ENCODE measurements around the gene GOLGA8B.
"Not testable (repeated sequence)": the region's sequence is repeated elsewhere in the genome, so short reads cannot be mapped to it uniquely, and the experiment has no call there.

Gene GOLGA8B

GRCh38 chr15:34559764-34560163 is 23.7 kb downstream of the GOLGA8B start:
- not testable (repeated sequence) for H3K4me1 ChIP-seq (ENCODE audit: control insufficient read depth, insufficient read depth, low read length); H3K9me3 ChIP-seq (ENCODE audit: control insufficient read depth, insufficient read depth, low read length); DNase-seq (ENCODE audit: low read depth, low spot score); H3K4me3 ChIP-seq (ENCODE audit: low read length); H3K27me3 ChIP-seq (ENCODE audit: control insufficient read depth, insufficient read depth, low read length); H3K27ac ChIP-seq (ENCODE audit: low read length); H3K36me3 ChIP-seq (ENCODE audit: control insufficient read depth, insufficient read depth, low read length)
- WGBS (ENCODE audit: insufficient coverage, insufficient read length) = no CpG with 5 or more reads among the region's 5 CpGs

GRCh38 chr15:34555162-34555561 is 28.3 kb downstream of the GOLGA8B start:
- not testable (repeated sequence) for H3K4me3 ChIP-seq (ENCODE audit: low read length); H3K9me3 ChIP-seq (ENCODE audit: control insufficient read depth, insufficient read depth, low read length); DNase-seq (ENCODE audit: low read depth, low spot score); H3K27ac ChIP-seq (ENCODE audit: low read length); H3K4me1 ChIP-seq (ENCODE audit: control insufficient read depth, insufficient read depth, low read length); H3K27me3 ChIP-seq (ENCODE audit: control insufficient read depth, insufficient read depth, low read length); H3K36me3 ChIP-seq (ENCODE audit: control insufficient read depth, insufficient read depth, low read length)
- WGBS (ENCODE audit: insufficient coverage, insufficient read length) = no CpG with 5 or more reads among the region's 7 CpGs

- not testable (repeated sequence) for H3K27ac ChIP-seq (ENCODE audit: low read length); DNase-seq (ENCODE audit: low read depth, low spot score); H3K27me3 ChIP-seq (ENCODE audit: control insufficient read depth, insufficient read depth, low read length); H3K4me3 ChIP-seq (ENCODE audit: low read length); H3K9me3 ChIP-seq (ENCODE audit: control insufficient read depth, insufficient read depth, low read length); H3K4me1 ChIP-seq (ENCODE audit: control insufficient read depth, insufficient read depth, low read length); H3K36me3 ChIP-seq (ENCODE audit: control insufficient read depth, insufficient read depth, low read length)
- WGBS (ENCODE audit: insufficient coverage, insufficient read length) = no CpG with 5 or more reads among the region's 9 CpGs
These were observed 28.7 kb downstream of the GOLGA8B start for GRCh38 chr15:34554716-34555115.

- not testable (repeated sequence) for H3K27ac ChIP-seq (ENCODE audit: low read length); H3K4me1 ChIP-seq (ENCODE audit: control insufficient read depth, insufficient read depth, low read length); H3K27me3 ChIP-seq (ENCODE audit: control insufficient read depth, insufficient read depth, low read length); H3K4me3 ChIP-seq (ENCODE audit: low read length); H3K9me3 ChIP-seq (ENCODE audit: control insufficient read depth, insufficient read depth, low read length); H3K36me3 ChIP-seq (ENCODE audit: control insufficient read depth, insufficient read depth, low read length); DNase-seq (ENCODE audit: low read depth, low spot score)
- WGBS (ENCODE audit: insufficient coverage, insufficient read length) = no CpG with 5 or more reads among the region's 5 CpGs
These were observed 29.3 kb downstream of the GOLGA8B start for GRCh38 chr15:34554126-34554525.

- not testable (repeated sequence) for H3K9me3 ChIP-seq (ENCODE audit: control insufficient read depth, insufficient read depth, low read length); H3K4me3 ChIP-seq (ENCODE audit: low read length); H3K27me3 ChIP-seq (ENCODE audit: control insufficient read depth, insufficient read depth, low read length); H3K36me3 ChIP-seq (ENCODE audit: control insufficient read depth, insufficient read depth, low read length); DNase-seq (ENCODE audit: low read depth, low spot score); H3K27ac ChIP-seq (ENCODE audit: low read length); H3K4me1 ChIP-seq (ENCODE audit: control insufficient read depth, insufficient read depth, low read length)
- WGBS (ENCODE audit: insufficient coverage, insufficient read length) = no CpG with 5 or more reads among the region's 3 CpGs
These were observed 33.3 kb downstream of the GOLGA8B start for GRCh38 chr15:34550129-34550528.

- not testable (repeated sequence) for H3K9me3 ChIP-seq (ENCODE audit: control insufficient read depth, insufficient read depth, low read length); H3K4me1 ChIP-seq (ENCODE audit: control insufficient read depth, insufficient read depth, low read length); H3K36me3 ChIP-seq (ENCODE audit: control insufficient read depth, insufficient read depth, low read length); H3K27me3 ChIP-seq (ENCODE audit: control insufficient read depth, insufficient read depth, low read length); DNase-seq (ENCODE audit: low read depth, low spot score); H3K27ac ChIP-seq (ENCODE audit: low read length); H3K4me3 ChIP-seq (ENCODE audit: low read length)
- no CpG with 5 or more reads among the region's 4 CpGs for WGBS (ENCODE audit: insufficient coverage, insufficient read length)
These were observed 34.1 kb downstream of the GOLGA8B start for GRCh38 chr15:34549381-34549809.

- H3K27me3 ChIP-seq (ENCODE audit: control insufficient read depth, insufficient read depth, low read length); H3K9me3 ChIP-seq (ENCODE audit: control insufficient read depth, insufficient read depth, low read length); DNase-seq (ENCODE audit: low read depth, low spot score); H3K4me1 ChIP-seq (ENCODE audit: control insufficient read depth, insufficient read depth, low read length); H3K4me3 ChIP-seq (ENCODE audit: low read length); H3K36me3 ChIP-seq (ENCODE audit: control insufficient read depth, insufficient read depth, low read length); H3K27ac ChIP-seq (ENCODE audit: low read length): not testable (repeated sequence)
- WGBS (ENCODE audit: insufficient coverage, insufficient read length) = no CpG with 5 or more reads among the region's 7 CpGs
These were observed 39.4 kb downstream of the GOLGA8B start for GRCh38 chr15:34543860-34544649.

- not testable (repeated sequence) for H3K4me3 ChIP-seq (ENCODE audit: low read length); DNase-seq (ENCODE audit: low read depth, low spot score); H3K36me3 ChIP-seq (ENCODE audit: control insufficient read depth, insufficient read depth, low read length); H3K9me3 ChIP-seq (ENCODE audit: control insufficient read depth, insufficient read depth, low read length); H3K27me3 ChIP-seq (ENCODE audit: control insufficient read depth, insufficient read depth, low read length); H3K4me1 ChIP-seq (ENCODE audit: control insufficient read depth, insufficient read depth, low read length); H3K27ac ChIP-seq (ENCODE audit: low read length)
- no CpG with 5 or more reads among the region's 13 CpGs for WGBS (ENCODE audit: insufficient coverage, insufficient read length)
These were observed 47.6 kb downstream of the GOLGA8B start for GRCh38 chr15:34535857-34536256.

All from iPS DF 6.9 (cell line).